PC-9 (cell line): ENCODE measurements around the gene SGSM1. TPM values are rescaled to one million over a fixed set of nuclear protein-coding genes. Genes with fewer than 3 reads are reported as not detected.

Experiments used
- BruUV-seq: library from RNA; stranded (reverse); fragments of 400-500 nt; replicated peaks from 2 replicates; lab custom pipeline; 2021; lab: Mats Ljungman, UMichigan
- CTCF ChIA-PET: fragments of 300-600 bp; sonication (Branson Sonifier 250); formaldehyde crosslinking; loops from one replicate; lab custom pipeline; 2022; ENCODE audit warnings: antibody characterized with exemption; lab: Charles Lee
- POLR2A ChIA-PET: fragments of 300-600 bp; sonication (Branson Sonifier 250); formaldehyde crosslinking; loops from one replicate; lab custom pipeline; 2022; ENCODE audit warnings: antibody characterized with exemption; ENCODE audit not compliant: unreplicated experiment; lab: Charles Lee
- DNase-seq, 2 experiments: peaks; one replicate each; pipeline versions ENCODE4 v3.0.0 to v3.0.0-alpha.2; 2015 to 2022; ENCODE audit warnings: mixed read lengths in 1 of 2
- H2AFZ ChIP-seq: fragments of 200-600 bp; sonication (generic); 2 replicates; pipeline ENCODE4 v1.8.1; 2017; ENCODE audit warnings: antibody characterized with exemption
- H3F3A ChIP-seq: fragments of 200-600 bp; sonication (generic); 2 replicates; pipeline ENCODE4 v1.8.1; 2017; ENCODE audit warnings: antibody characterized with exemption, mild to moderate bottlenecking, low read depth; ENCODE audit not compliant: insufficient read depth
- H3K27ac ChIP-seq: fragments of 200-600 bp; sonication (generic); 2 replicates; pipeline ENCODE4 v1.6.1; 2016; ENCODE audit warnings: mixed run types
- H3K27me3 ChIP-seq: fragments of 200-600 bp; sonication (generic); 2 replicates; pipeline ENCODE4 v1.6.1; 2016; ENCODE audit warnings: low read depth, mixed run types; ENCODE audit not compliant: insufficient read depth
- H3K36me3 ChIP-seq: fragments of 200-600 bp; sonication (generic); 2 replicates; pipeline ENCODE4 v1.6.1; 2016; ENCODE audit warnings: low read depth, mixed run types
- H3K4me1 ChIP-seq: fragments of 200-600 bp; sonication (generic); replicated peaks from 2 replicates; pipeline ENCODE4 v1.6.1; 2016; ENCODE audit warnings: mixed run types; ENCODE audit not compliant: insufficient read depth
- H3K4me2 ChIP-seq: fragments of 200-600 bp; sonication (generic); 2 replicates; pipeline ENCODE4 v1.6.1; 2017; ENCODE audit warnings: mixed run types
- H3K4me3 ChIP-seq: fragments of 200-600 bp; sonication (generic); 2 replicates; pipeline ENCODE4 v1.6.1; 2016; ENCODE audit warnings: mixed run types
- H3K79me2 ChIP-seq: fragments of 200-600 bp; sonication (generic); 2 replicates; pipeline ENCODE4 v1.6.1; 2017; ENCODE audit warnings: low read depth, mixed run types
- H3K9me2 ChIP-seq: fragments of 200-600 bp; sonication (generic); 2 replicates; pipeline ENCODE4 v1.8.1; 2017; ENCODE audit warnings: mild to moderate bottlenecking; ENCODE audit not compliant: insufficient read depth
- H3K9me3 ChIP-seq: fragments of 200-600 bp; sonication (generic); 2 replicates; pipeline ENCODE4 v1.8.1; 2016; ENCODE audit warnings: low read depth; ENCODE audit not compliant: insufficient read depth
- H4K20me1 ChIP-seq: fragments of 200-600 bp; sonication (generic); 2 replicates; pipeline ENCODE4 v1.8.1; 2017; ENCODE audit not compliant: insufficient read depth
- EZH2 ChIP-seq: fragments of 200-600 bp; sonication (generic); IDR thresholded peaks from 2 replicates; pipeline ENCODE4 v1.8.0; 2017; ENCODE audit warnings: antibody characterized with exemption, low read depth
- intact Hi-C: fragments of 100-400 bp; cut with micrococcal nuclease; formaldehyde crosslinking; loops from one replicate; pipeline ENCODE4 v1.10.0; 2022; ENCODE audit not compliant: unreplicated experiment
- total RNA-seq: library from RNA; stranded (reverse); gene quantifications from 2 replicates; pipeline ENCODE4 v1.2.3, GENCODE V29; 2021
- TF ChIP-seq, protein P1 (sequence below): fragments of 200-600 bp; sonication (generic); conservative IDR thresholded peaks from 2 replicates; pipeline ENCODE4 v1.6.1; 2017; ENCODE audit warnings: mixed run types, antibody characterized with exemption, mild to moderate bottlenecking, moderate library complexity

SGSM1 gene
- total RNA-seq, 1 experiment from 2014 or later: 0.48 TPM

DNA sequence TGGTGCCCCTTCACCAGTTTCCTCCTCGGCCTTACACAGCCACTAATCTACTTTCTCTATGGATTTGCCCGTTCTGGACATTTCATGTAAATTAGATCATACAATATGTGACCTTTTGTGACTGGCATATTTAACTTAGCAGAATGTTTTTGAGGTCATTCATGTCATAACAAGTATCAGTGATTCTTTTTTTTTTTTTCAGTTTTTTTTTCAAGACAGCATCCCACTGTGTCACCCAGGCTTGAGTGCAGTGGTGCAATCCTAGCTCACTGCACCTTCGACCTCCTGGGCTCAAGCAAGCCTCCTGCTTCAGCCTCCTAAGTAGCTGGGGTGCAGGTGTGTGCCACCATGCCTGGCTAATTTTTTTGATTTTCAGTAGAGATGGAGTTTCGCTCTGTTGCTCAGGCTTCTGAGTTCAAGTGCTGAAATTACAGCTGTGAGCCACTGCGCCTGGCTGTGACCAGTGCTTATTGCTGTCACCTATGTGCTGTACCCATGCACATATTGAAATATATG lies 169.2 kb downstream of the SGSM1 start:
- CTCF ChIA-PET: no interaction called here
- Histone ChIP-seq H3K79me2 (peaks cover 43% of the 10 kb centered on the region), H3F3A (peaks cover 1% of the 10 kb centered on the region; the same call in 1 of the 2 replicates), H3K27ac (no peak overlapping the region), H3K4me1 (peaks cover 6% of the 10 kb centered on the region), H3K9me2 (no peaks in the 10 kb centered on the region), H3K9me3 (no peaks in the 10 kb centered on the region), H3K27me3 (no peaks in the 10 kb centered on the region), H3K36me3 (no peaks in the 10 kb centered on the region), H4K20me1 (peaks cover 6% of the 10 kb centered on the region; the same call in 1 of the 2 replicates), H2AFZ (no peak overlapping the region), H3K4me2 (no peak overlapping the region), H3K4me3 (no peak overlapping the region)
- TF ChIP-seq, protein P1, sequence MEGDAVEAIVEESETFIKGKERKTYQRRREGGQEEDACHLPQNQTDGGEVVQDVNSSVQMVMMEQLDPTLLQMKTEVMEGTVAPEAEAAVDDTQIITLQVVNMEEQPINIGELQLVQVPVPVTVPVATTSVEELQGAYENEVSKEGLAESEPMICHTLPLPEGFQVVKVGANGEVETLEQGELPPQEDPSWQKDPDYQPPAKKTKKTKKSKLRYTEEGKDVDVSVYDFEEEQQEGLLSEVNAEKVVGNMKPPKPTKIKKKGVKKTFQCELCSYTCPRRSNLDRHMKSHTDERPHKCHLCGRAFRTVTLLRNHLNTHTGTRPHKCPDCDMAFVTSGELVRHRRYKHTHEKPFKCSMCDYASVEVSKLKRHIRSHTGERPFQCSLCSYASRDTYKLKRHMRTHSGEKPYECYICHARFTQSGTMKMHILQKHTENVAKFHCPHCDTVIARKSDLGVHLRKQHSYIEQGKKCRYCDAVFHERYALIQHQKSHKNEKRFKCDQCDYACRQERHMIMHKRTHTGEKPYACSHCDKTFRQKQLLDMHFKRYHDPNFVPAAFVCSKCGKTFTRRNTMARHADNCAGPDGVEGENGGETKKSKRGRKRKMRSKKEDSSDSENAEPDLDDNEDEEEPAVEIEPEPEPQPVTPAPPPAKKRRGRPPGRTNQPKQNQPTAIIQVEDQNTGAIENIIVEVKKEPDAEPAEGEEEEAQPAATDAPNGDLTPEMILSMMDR: no peak
- TF ChIP-seq EZH2: no peak
- DNase-seq: no peak
- POLR2A ChIA-PET: no interaction called here
- intact Hi-C loops: no loop called here
- no TSS peak for BruUV-seq

DNA sequence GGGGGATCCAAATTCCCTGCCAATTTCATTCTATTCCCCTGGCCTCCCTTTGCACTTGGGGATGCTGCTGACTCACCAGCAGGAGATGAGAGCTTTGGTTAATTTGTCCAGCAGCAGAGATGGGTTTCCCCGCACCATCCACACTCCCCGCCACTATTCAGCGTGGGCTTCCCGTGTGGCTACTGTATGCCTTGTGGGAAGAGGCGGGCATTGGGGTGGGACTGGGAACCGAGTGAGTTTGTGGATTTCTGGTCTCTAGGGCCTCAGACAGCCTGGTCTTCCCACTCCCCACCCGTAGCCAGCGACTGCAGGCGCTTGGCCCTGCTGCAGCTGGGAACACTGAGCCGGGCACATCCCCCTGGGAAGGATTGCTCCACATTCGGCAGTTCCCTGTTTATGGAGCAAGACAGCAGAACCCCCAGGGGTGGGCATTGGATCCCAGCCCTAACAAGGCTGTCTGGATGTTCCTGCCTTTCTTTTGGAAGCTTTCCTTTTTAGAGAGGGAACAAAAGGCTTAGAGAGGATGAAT lies 169.9 kb downstream of the SGSM1 start:
- no peaks in the 10 kb centered on the region for H3F3A ChIP-seq
- no peak overlapping the region for H3K4me3 ChIP-seq
- ChIA-PET CTCF (no interaction called here), POLR2A (no interaction called here)
- no peak overlapping the region for H3K27ac ChIP-seq
- no peaks in the 10 kb centered on the region for H3K9me2 ChIP-seq
- intact Hi-C loops: no loop called here
- H3K9me3 ChIP-seq: no peaks in the 10 kb centered on the region
- TF ChIP-seq EZH2: no peak
- TF ChIP-seq, protein P1: no peak
- no peaks in the 10 kb centered on the region; the same call in 1 of the 2 replicates for H3K4me1 ChIP-seq
- H3K36me3 ChIP-seq: no peaks in the 10 kb centered on the region
- H3K27me3 ChIP-seq: no peaks in the 10 kb centered on the region
- H3K79me2 ChIP-seq: peaks cover 37% of the 10 kb centered on the region
- H2AFZ ChIP-seq: no peak overlapping the region
- DNase-seq: no peak
- peaks cover 6% of the 10 kb centered on the region; the same call in 1 of the 2 replicates for H4K20me1 ChIP-seq
- BruUV-seq: no TSS peak
- no peak overlapping the region for H3K4me2 ChIP-seq

- CTCF ChIA-PET: no interaction called here
- Histone ChIP-seq H3K4me1 (no peaks in the 10 kb centered on the region), H3K4me3 (no peak overlapping the region), H3K79me2 (peaks cover 30% of the 10 kb centered on the region), H3K36me3 (no peaks in the 10 kb centered on the region), H3K9me2 (no peaks in the 10 kb centered on the region), H4K20me1 (peaks cover 6% of the 10 kb centered on the region; the same call in 1 of the 2 replicates), H3F3A (no peaks in the 10 kb centered on the region), H3K9me3 (no peaks in the 10 kb centered on the region), H3K27me3 (no peaks in the 10 kb centered on the region), H2AFZ (no peak overlapping the region), H3K4me2 (no peak overlapping the region), H3K27ac (no peak overlapping the region)
- POLR2A ChIA-PET: no interaction called here
- no TSS peak for BruUV-seq
- TF ChIP-seq EZH2: no peak
- TF ChIP-seq, protein P1: no peak
- intact Hi-C loops: no loop called here
- DNase-seq: no peak
Measured at GRCh38 chr22:24976442-24977218, 170.6 kb downstream of the SGSM1 start.

Other genes starting within 250 kb of the SGSM1 start
- 2.2 and 4.5 TPM in 2 replicates for gene LRRC75B, start 213.1 kb upstream of the SGSM1 start, total RNA-seq
- gene GGT1, start 203.0 kb upstream of the SGSM1 start, total RNA-seq: 7.4 and 10.2 TPM in 2 replicates
- not detected in 2 replicates for gene PIWIL3, start 31.5 kb upstream of the SGSM1 start, total RNA-seq
- gene LHFPL7, start 140.5 kb downstream of the SGSM1 start, total RNA-seq: not detected in 2 replicates
- 44.3 and 47.7 TPM in 2 replicates for gene KIAA1671, start 146.5 kb downstream of the SGSM1 start, total RNA-seq